Gastroesophageal sphincter (tissue), 4 donors: ENCODE measurements around the gene HRNR. TPM values are rescaled to one million over a fixed set of nuclear protein-coding genes. Genes with fewer than 3 reads are reported as not detected.

ENCODE experiments used
- ATAC-seq: fragments of 150-250 bp; one replicate; pipeline ENCODE4 v1.9.1; 2016; ENCODE audit warnings: mild to moderate bottlenecking, moderate library complexity
- H3K27ac ChIP-seq, 4 donors: fragments of 200-600 bp; sonication (generic) in 3 of 4; 1 replicate in 3 of 4; 2 replicates in 1 of 4; pipeline ENCODE4 v1.5.1; 2016 to 2019
- H3K27me3 ChIP-seq: fragments of 200-600 bp; sonication (generic); one replicate; pipeline ENCODE4 v1.5.1; 2019
- H3K36me3 ChIP-seq, 2 donors: fragments of 200-600 bp; sonication (generic); one replicate each; pipeline ENCODE4 v1.5.1; 2019; ENCODE audit warnings: control low read depth in 1 of 2
- H3K4me1 ChIP-seq, 3 donors: fragments of 200-600 bp; sonication (generic); 1 replicate in 2 of 3; 2 replicates in 1 of 3; pipeline ENCODE4 v1.5.1; 2016 to 2019; ENCODE audit warnings: control low read depth in 2 of 3
- H3K4me3 ChIP-seq, 2 donors: fragments of 200-600 bp; sonication (generic); one replicate each; pipeline ENCODE4 v1.5.1; 2019; ENCODE audit warnings: mild to moderate bottlenecking in 1 of 2, moderate library complexity in 1 of 2
- H3K9me3 ChIP-seq, 3 donors: fragments of 200-600 bp; sonication (generic); one replicate each; pipeline ENCODE4 v1.5.1; 2017 to 2019; ENCODE audit warnings: control low read depth in 2 of 3
- EP300 ChIP-seq: sonication (generic); formaldehyde crosslinking; IDR thresholded peaks from one replicate; pipeline ENCODE4 v1.6.1; 2017; ENCODE audit warnings: antibody characterized with exemption, mild to moderate bottlenecking
- POLR2A ChIP-seq, 2 donors: fragments of 450-650 bp; IDR thresholded peaks; one replicate each; pipeline ENCODE4 v1.6.1; 2017; ENCODE audit warnings: antibody characterized with exemption in 2 of 2, mild to moderate bottlenecking in 2 of 2, moderate library complexity in 1 of 2
- POLR2AphosphoS5 ChIP-seq: sonication (generic); formaldehyde crosslinking; IDR thresholded peaks from one replicate; pipeline ENCODE4 v1.6.1; 2017; ENCODE audit warnings: antibody characterized with exemption
- WGBS, 2 donors: methylation state at CpG; one replicate each; pipeline ENCODE4 v1.1.5; 2018; ENCODE audit warnings: low coverage in 1 of 2; 5-methylcytosine and 5-hydroxymethylcytosine counted together
- total RNA-seq, 4 donors: library from RNA; depleted of rRNA; stranded (reverse); fragments of >200 nt; gene quantifications; one replicate each; pipeline ENCODE4 v1.1.0, GENCODE V29; 2016
- TF ChIP-seq, protein P1 (sequence below), 4 experiments: fragments of 200-600 bp in 2 of 4; fragments of 450-650 bp in 2 of 4; sonication (generic) in 1 of 4; IDR thresholded peaks; one replicate each; pipeline ENCODE4 v1.5.1; 2017 to 2019; ENCODE audit warnings: antibody characterized with exemption in 4 of 4, mild to moderate bottlenecking in 2 of 4, moderate library complexity in 2 of 4

HRNR gene
- total RNA-seq, 4 donors from 2014 or later = 0.04 TPM; not detected in 3

DNA sequence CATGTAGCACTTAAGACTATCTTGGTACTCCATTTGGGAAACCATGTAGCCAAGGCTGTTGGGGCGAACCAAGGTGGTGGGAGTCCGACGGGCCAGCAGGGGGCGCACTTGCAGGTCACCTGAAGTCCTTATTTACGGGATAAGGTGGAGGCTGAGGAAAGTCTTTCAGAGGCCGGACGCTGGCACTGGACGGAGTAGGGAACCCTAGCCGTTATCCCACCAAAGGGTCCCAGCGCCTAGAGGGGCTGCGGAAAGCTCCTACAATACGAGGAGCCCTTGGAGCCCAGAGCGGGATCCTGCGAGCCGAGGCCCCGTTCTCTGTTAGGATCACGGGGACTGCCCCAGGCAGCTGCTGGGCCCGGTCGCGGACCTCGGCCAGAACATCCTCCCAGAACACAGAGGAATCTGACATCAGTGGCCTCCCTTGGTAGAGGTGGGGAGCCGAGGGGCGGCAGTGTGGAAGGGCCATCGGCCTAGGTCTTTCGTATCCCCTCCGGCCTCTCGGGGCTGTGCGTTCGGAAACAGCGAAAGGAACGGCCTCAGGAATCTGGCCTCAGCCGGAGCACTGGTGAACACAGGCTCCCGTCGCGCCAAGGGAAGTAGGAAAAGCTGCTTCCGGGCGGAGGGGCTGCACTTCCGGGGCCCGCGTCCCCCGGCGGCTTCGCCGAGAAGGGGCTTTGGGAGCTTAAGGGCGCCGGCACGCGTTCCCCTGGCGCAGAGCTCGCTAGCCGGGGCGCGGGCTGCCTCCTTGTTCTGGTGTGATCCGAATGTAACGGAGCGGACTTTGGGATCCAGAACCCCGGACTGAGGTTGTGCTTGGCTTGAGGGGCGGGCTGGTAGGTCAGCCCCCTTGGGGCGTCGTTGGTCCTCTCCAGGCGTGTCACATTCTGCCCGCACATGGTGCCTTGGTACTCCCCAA, 35.1 kb downstream of the HRNR start:
- 13% methylated on average over 10 of the region's 62 CpGs; no CpG with 5 or more reads in 1 of the 2 donors for WGBS, 2 donors
- Histone ChIP-seq H3K4me3 (peak overlapping the region; percentile 13 to 61), H3K27ac (peak overlapping the region in 3 of 4 donors; percentile 65 to 83 (median 66)), H3K9me3 (no peaks in the 10 kb centered on the region), H3K4me1 (peaks cover 0 to 19% (median 0%) of the 10 kb centered on the region in 3 donors), H3K27me3 (peaks cover 1% of the 10 kb centered on the region), H3K36me3 (no peaks in the 10 kb centered on the region)
- TF ChIP-seq, protein P1, sequence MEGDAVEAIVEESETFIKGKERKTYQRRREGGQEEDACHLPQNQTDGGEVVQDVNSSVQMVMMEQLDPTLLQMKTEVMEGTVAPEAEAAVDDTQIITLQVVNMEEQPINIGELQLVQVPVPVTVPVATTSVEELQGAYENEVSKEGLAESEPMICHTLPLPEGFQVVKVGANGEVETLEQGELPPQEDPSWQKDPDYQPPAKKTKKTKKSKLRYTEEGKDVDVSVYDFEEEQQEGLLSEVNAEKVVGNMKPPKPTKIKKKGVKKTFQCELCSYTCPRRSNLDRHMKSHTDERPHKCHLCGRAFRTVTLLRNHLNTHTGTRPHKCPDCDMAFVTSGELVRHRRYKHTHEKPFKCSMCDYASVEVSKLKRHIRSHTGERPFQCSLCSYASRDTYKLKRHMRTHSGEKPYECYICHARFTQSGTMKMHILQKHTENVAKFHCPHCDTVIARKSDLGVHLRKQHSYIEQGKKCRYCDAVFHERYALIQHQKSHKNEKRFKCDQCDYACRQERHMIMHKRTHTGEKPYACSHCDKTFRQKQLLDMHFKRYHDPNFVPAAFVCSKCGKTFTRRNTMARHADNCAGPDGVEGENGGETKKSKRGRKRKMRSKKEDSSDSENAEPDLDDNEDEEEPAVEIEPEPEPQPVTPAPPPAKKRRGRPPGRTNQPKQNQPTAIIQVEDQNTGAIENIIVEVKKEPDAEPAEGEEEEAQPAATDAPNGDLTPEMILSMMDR (IDR thresholded peaks at IDR 0.05) = peak; percentile 45 to 83 (median 68)
- TF ChIP-seq POLR2A (IDR thresholded peaks at IDR 0.05) = no peak
- no peak for TF ChIP-seq EP300
- TF ChIP-seq POLR2AphosphoS5 = no peak
- peak; percentile 65 for ATAC-seq

DNA sequence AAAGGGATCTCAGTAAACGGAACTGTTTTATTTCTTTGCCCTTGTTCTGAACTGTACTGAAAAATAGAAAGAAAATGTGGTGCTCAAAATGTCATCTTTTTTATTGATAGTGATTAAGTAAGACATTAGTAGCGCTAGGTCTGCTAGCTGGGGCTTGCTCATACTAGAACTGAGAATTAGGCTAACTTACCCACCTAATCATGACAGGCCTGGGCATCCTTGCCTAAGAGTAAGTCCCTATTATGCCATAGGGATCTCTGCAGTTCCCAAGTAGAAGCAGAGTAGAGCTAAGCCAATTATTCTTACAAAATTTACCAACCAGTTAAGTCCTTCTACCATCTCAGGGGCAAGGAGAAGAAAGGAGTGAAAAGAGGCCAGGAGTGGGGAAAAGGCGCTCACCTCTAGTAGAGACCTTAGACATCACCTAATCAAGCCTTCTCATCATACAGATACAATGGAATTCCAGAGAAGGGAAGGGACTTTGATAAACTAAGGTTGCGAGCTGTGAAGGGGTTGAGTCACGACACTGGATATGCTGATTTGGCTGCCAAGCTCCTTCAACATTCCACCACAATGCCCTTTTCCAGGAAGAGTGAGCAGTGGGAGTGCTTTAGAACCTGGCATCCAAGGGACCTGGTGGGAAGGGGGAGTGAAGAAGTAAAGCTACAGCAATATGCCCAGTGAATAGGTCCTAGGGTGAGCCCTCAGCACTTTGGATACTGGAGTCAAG, 37.3 kb downstream of the HRNR start:
- peaks cover 0 to 19% (median 0%) of the 10 kb centered on the region in 3 donors for H3K4me1 ChIP-seq
- H3K36me3 ChIP-seq = no peaks in the 10 kb centered on the region
- 75 to 77% methylated on average over 5 of the region's 5 CpGs for WGBS, 2 donors
- no peaks in the 10 kb centered on the region for H3K9me3 ChIP-seq
- H3K27ac ChIP-seq = no peak overlapping the region
- no peak overlapping the region for H3K4me3 ChIP-seq
- no peak for ATAC-seq
- H3K27me3 ChIP-seq = peaks cover 5% of the 10 kb centered on the region
- TF ChIP-seq POLR2A (IDR thresholded peaks at IDR 0.05) (no peak), POLR2AphosphoS5 (no peak), EP300 (no peak)
- TF ChIP-seq, protein P1 (IDR thresholded peaks at IDR 0.05) = no peak

DNA sequence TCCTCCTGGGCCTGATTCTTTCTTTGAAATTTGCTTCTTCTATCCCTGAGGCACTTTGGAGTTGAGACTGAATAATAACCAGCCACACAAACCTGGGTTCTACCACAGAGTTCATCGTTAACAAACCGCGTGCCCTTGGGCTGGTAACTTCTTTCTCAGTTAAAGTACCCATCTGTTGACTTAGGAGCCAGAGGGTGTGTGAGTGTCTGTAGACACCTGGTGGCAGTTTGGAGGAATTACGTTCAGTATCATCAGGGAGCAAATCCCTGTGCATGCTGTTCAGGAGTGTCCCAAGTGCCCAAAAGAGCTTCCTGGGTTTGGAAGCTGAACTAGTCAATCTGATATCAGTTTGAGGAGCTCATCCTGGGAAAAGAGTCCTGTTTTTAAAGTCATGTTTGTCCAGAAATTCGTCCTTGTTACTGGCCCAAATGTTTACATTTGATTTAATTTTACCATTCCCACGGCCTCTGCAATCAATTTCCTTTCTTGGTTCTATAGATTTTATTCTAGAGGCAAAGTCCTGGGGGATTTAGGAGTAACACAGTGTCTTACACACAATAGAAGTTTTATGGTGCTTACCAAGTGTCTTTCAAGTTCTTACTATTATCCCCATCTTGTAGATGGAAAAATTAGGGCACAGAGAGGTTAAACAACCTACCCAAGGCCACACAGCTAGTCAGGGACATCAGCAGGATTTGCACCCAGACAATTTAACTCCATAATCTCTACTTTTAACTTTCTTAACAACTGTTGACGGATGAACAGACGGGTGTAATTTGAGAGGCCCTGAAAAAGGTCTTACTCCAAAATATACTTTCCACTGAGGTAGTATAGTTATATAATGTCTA, 38.2 kb downstream of the HRNR start:
- peaks cover 5% of the 10 kb centered on the region for H3K27me3 ChIP-seq
- H3K36me3 ChIP-seq = no peaks in the 10 kb centered on the region
- WGBS, 2 donors = 38 to 64% methylated on average over 4 to 5 of the region's 8 CpGs
- ATAC-seq = peak; percentile 39
- TF ChIP-seq POLR2A (IDR thresholded peaks at IDR 0.05) = no peak
- TF ChIP-seq, protein P1 (IDR thresholded peaks at IDR 0.05) = peak; percentile 61 to 80 (median 72)
- no peak for TF ChIP-seq POLR2AphosphoS5
- no peak overlapping the region for H3K27ac ChIP-seq
- peaks cover 0 to 19% (median 0%) of the 10 kb centered on the region in 3 donors for H3K4me1 ChIP-seq
- H3K4me3 ChIP-seq = no peak overlapping the region
- no peaks in the 10 kb centered on the region for H3K9me3 ChIP-seq

DNA sequence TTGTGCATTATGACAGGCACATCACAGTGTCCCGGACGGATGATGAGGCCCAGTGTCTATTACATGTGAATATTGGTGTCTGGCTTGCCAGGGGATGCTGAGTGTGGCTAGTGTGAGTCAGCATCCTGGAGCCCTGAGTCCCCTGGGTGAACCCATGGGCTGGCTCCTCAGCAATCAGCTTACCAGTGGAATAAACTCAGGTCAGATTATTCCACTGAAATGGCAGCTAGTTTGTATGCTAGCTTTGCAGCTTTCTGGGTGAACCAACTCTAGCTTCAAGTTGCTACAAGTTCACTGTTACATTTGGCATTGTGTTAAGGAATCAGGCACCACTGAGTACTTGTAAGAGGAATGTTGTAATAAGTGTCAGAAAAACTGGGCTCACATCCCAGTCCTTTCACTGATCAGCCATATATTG, 41.0 kb downstream of the HRNR start:
- Histone ChIP-seq H3K9me3 (no peaks in the 10 kb centered on the region), H3K4me3 (no peak overlapping the region), H3K27ac (no peak overlapping the region), H3K4me1 (no peaks in the 10 kb centered on the region), H3K27me3 (peaks cover 6% of the 10 kb centered on the region), H3K36me3 (no peaks in the 10 kb centered on the region)
- no peak for ATAC-seq
- no peak for TF ChIP-seq POLR2AphosphoS5
- no peak for TF ChIP-seq POLR2A (IDR thresholded peaks at IDR 0.05)
- TF ChIP-seq, protein P1 (IDR thresholded peaks at IDR 0.05) = no peak
- TF ChIP-seq EP300 = no peak
- WGBS, 2 donors = 55 to 64% methylated on average over 2 of the region's 2 CpGs
